WTC11 (cell line): ENCODE measurements around the gene EPHA4. TPM values are rescaled to one million over a fixed set of nuclear protein-coding genes. Genes with fewer than 3 reads are reported as not detected.

Experiments used
- ATAC-seq: fragments of 200-7000 bp; cut with Tn5 transposase; 2 replicates; pipeline ENCODE4 v1.10.0; 2021; ENCODE audit warnings: mild to moderate bottlenecking, moderate library complexity
- CTCF ChIA-PET: fragments of 300-600 bp; sonication (Branson Sonifier 250); formaldehyde crosslinking; loops from one replicate; lab custom pipeline; 2021; ENCODE audit warnings: antibody characterized with exemption; lab: Charles Lee
- POLR2A ChIA-PET: fragments of 350-600 bp; sonication (Branson Sonifier 250); formaldehyde crosslinking; loops from one replicate; lab custom pipeline; 2021; ENCODE audit warnings: antibody characterized with exemption; lab: Charles Lee
- DNase-seq: peaks from one replicate; pipeline ENCODE4 v3.0.0; 2021; ENCODE audit warnings: low spot score
- H3K27ac Mint-ChIP-seq: 2 replicates; pipeline ENCODE4 v1.8.0; 2021; ENCODE audit warnings: mixed read lengths
- H3K27me3 Mint-ChIP-seq: 2 replicates; pipeline ENCODE4 v1.8.0; 2021; ENCODE audit warnings: low read depth, mild to moderate bottlenecking, moderate library complexity, mixed read lengths
- H3K36me3 Mint-ChIP-seq: 2 replicates; pipeline ENCODE4 v1.8.0; 2021; ENCODE audit warnings: mixed read lengths
- H3K4me1 Mint-ChIP-seq: 2 replicates; pipeline ENCODE4 v1.8.0; 2022; ENCODE audit warnings: mixed read lengths
- H3K4me3 Mint-ChIP-seq: 2 replicates; pipeline ENCODE4 v1.8.0; 2021; ENCODE audit warnings: mild to moderate bottlenecking, moderate library complexity, mixed read lengths
- H3K9me3 Mint-ChIP-seq: 2 replicates; pipeline ENCODE4 v1.8.0; 2021; ENCODE audit warnings: mixed read lengths
- ATF3 ChIP-seq: sonication (generic); formaldehyde crosslinking; conservative IDR thresholded peaks from 2 replicates; pipeline ENCODE4 v1.8.1; 2022; ENCODE audit warnings: mild to moderate bottlenecking, missing genetic modification reagents
- ATF6 ChIP-seq: sonication (generic); formaldehyde crosslinking; IDR thresholded peaks from 2 replicates; pipeline ENCODE4 v1.8.1; 2023; ENCODE audit warnings: mild to moderate bottlenecking, missing genetic modification reagents
- CREB1 ChIP-seq: sonication (generic); formaldehyde crosslinking; IDR thresholded peaks from 2 replicates; pipeline ENCODE4 v1.8.0; 2023; ENCODE audit warnings: mild to moderate bottlenecking, missing genetic modification reagents
- E2F4 ChIP-seq: sonication (generic); formaldehyde crosslinking; IDR thresholded peaks from 2 replicates; pipeline ENCODE4 v1.8.1; 2022; ENCODE audit warnings: low read depth, mild to moderate bottlenecking, moderate library complexity, missing genetic modification reagents, borderline replicate concordance
- EMX1 ChIP-seq: fragments of 250-450 bp; sonication (Bioruptor Pico); IDR thresholded peaks from 2 replicates; pipeline ENCODE4 v1.8.0; 2021; ENCODE audit warnings: mild to moderate bottlenecking
- ESRRA ChIP-seq: sonication (generic); formaldehyde crosslinking; IDR thresholded peaks from 2 replicates; pipeline ENCODE4 v1.8.1; 2022; ENCODE audit warnings: mild to moderate bottlenecking, missing genetic modification reagents, borderline replicate concordance
- FOXK1 ChIP-seq: sonication (generic); formaldehyde crosslinking; IDR thresholded peaks from 2 replicates; pipeline ENCODE4 v1.8.0; 2022; ENCODE audit warnings: mild to moderate bottlenecking, moderate library complexity, missing genetic modification reagents
- FOXP4 ChIP-seq: sonication (generic); formaldehyde crosslinking; IDR thresholded peaks from 2 replicates; pipeline ENCODE4 v1.8.0; 2022; ENCODE audit warnings: mild to moderate bottlenecking, missing genetic modification reagents
- GRHL2 ChIP-seq: fragments of 250-450 bp; sonication (Bioruptor Pico); IDR thresholded peaks from 2 replicates; pipeline ENCODE4 v1.8.0; 2022; ENCODE audit warnings: mild to moderate bottlenecking, moderate library complexity; ENCODE audit not compliant: insufficient replicate concordance, severe bottlenecking
- HMGXB4 ChIP-seq: sonication (generic); formaldehyde crosslinking; IDR thresholded peaks from 2 replicates; pipeline ENCODE4 v1.8.1; 2023; ENCODE audit warnings: mild to moderate bottlenecking, moderate library complexity, missing genetic modification reagents
- JUN ChIP-seq: sonication (generic); formaldehyde crosslinking; IDR thresholded peaks from 2 replicates; pipeline ENCODE4 v1.8.0; 2023; ENCODE audit warnings: mild to moderate bottlenecking, missing genetic modification reagents
- KAT7 ChIP-seq: sonication (generic); formaldehyde crosslinking; IDR thresholded peaks from 2 replicates; pipeline ENCODE4 v1.8.1; 2023; ENCODE audit warnings: missing genetic modification reagents, mild to moderate bottlenecking, borderline replicate concordance
- MXD4 ChIP-seq: fragments of 250-450 bp; sonication (Bioruptor Pico); IDR thresholded peaks from 2 replicates; pipeline ENCODE4 v1.8.0; 2021; ENCODE audit warnings: mild to moderate bottlenecking, moderate library complexity, borderline replicate concordance
- MYBL2 ChIP-seq: sonication (generic); formaldehyde crosslinking; IDR thresholded peaks from 2 replicates; pipeline ENCODE4 v1.8.1; 2023; ENCODE audit warnings: mild to moderate bottlenecking, moderate library complexity, missing genetic modification reagents
- NFATC4 ChIP-seq: fragments of 250-450 bp; sonication (Bioruptor Pico); IDR thresholded peaks from 2 replicates; pipeline ENCODE4 v1.9.0; 2021; ENCODE audit warnings: mild to moderate bottlenecking
- NR2C2 ChIP-seq: sonication (generic); formaldehyde crosslinking; IDR thresholded peaks from 2 replicates; pipeline ENCODE4 v1.8.0; 2022; ENCODE audit warnings: mild to moderate bottlenecking, missing genetic modification reagents
- PRRX2 ChIP-seq: fragments of 250-450 bp; sonication (Bioruptor Pico); IDR thresholded peaks from 2 replicates; pipeline ENCODE4 v1.8.0; 2021; ENCODE audit warnings: mild to moderate bottlenecking
- SMAD3 ChIP-seq: sonication (generic); formaldehyde crosslinking; IDR thresholded peaks from 2 replicates; pipeline ENCODE4 v1.8.0; 2022; ENCODE audit warnings: missing genetic modification reagents, mild to moderate bottlenecking, borderline replicate concordance
- TEAD1 ChIP-seq: sonication (generic); formaldehyde crosslinking; IDR thresholded peaks from 2 replicates; pipeline ENCODE4 v1.8.0; 2022; ENCODE audit warnings: mild to moderate bottlenecking, missing genetic modification reagents
- ZBTB43 ChIP-seq: sonication (generic); formaldehyde crosslinking; IDR thresholded peaks from 2 replicates; pipeline ENCODE4 v1.8.1; 2023; ENCODE audit warnings: mild to moderate bottlenecking, missing genetic modification reagents
- ZNF263 ChIP-seq: sonication (generic); formaldehyde crosslinking; IDR thresholded peaks from 2 replicates; pipeline ENCODE4 v1.8.1; 2022; ENCODE audit warnings: low read depth, mild to moderate bottlenecking, moderate library complexity, missing genetic modification reagents
- ZNF317 ChIP-seq: sonication (generic); formaldehyde crosslinking; IDR thresholded peaks from 2 replicates; pipeline ENCODE4 v1.8.1; 2023; ENCODE audit warnings: low read depth, mild to moderate bottlenecking, moderate library complexity, missing genetic modification reagents, borderline replicate concordance
- ZNF396 ChIP-seq: fragments of 250-450 bp; sonication (Bioruptor Pico); IDR thresholded peaks from 2 replicates; pipeline ENCODE4 v1.8.0; 2021; ENCODE audit warnings: mild to moderate bottlenecking, moderate library complexity, borderline replicate concordance
- ZNF423 ChIP-seq: fragments of 250-450 bp; sonication (Bioruptor Pico); IDR thresholded peaks from 2 replicates; pipeline ENCODE4 v2.1.2; 2022; ENCODE audit warnings: mild to moderate bottlenecking, moderate library complexity
- ZNF425 ChIP-seq: fragments of 250-450 bp; sonication (Bioruptor Pico); conservative IDR thresholded peaks from 2 replicates; pipeline ENCODE4 v1.9.0; 2021; ENCODE audit warnings: mild to moderate bottlenecking
- total RNA-seq: library from RNA; stranded (reverse); gene quantifications from 3 replicates; pipeline ENCODE4 v1.2.3, GENCODE V29; 2021

Gene EPHA4
- total RNA-seq, 1 experiment from 2014 or later, result 11.0 TPM

- TF ChIP-seq NR2C2 (CRISPR knock-in tag) (no peak), KAT7 (CRISPR knock-in tag) (no peak), SMAD3 (CRISPR knock-in tag) (no peak), ATF6 (no peak), ZNF396 (CRISPR knock-in tag) (no peak)
- TF ChIP-seq, all 79 proteins: peak for 0
Observed at GRCh38 chr2:221616561-221616960, 44.5 kb upstream of the EPHA4 start (continued).

- DNase-seq (no peak), ATAC-seq (no peak)
- H3K36me3 Mint-ChIP-seq, result no peaks in the 10 kb centered on the region
- no peak overlapping the region for H3K4me3 Mint-ChIP-seq
- POLR2A ChIA-PET, result no interaction called here
- H3K27me3 Mint-ChIP-seq, result no peaks in the 10 kb centered on the region
- TF ChIP-seq ZNF263 (CRISPR knock-in tag) (no peak), MXD4 (no peak), CREB1 (CRISPR knock-in tag) (no peak), HMGXB4 (CRISPR knock-in tag) (no peak), ESRRA (CRISPR knock-in tag) (no peak), JUN (no peak), SMAD3 (CRISPR knock-in tag) (no peak), NFATC4 (CRISPR knock-in tag) (no peak), PRRX2 (CRISPR knock-in tag) (no peak), TEAD1 (CRISPR knock-in tag) (no peak), ZNF317 (no peak), ZNF423 (CRISPR knock-in tag) (no peak), FOXP4 (no peak), MYBL2 (CRISPR knock-in tag) (no peak)
- TF ChIP-seq, all 79 proteins: peak for 0
- CTCF ChIA-PET, result no interaction called here
- H3K4me1 Mint-ChIP-seq, result peaks cover 10% of the 10 kb centered on the region
- no peak overlapping the region for H3K27ac Mint-ChIP-seq
- no peaks in the 10 kb centered on the region for H3K9me3 Mint-ChIP-seq
Observed at GRCh38 chr2:221614274-221614673, 42.2 kb upstream of the EPHA4 start.

GRCh38 chr2:221612800-221613199 is 40.7 kb upstream of the EPHA4 start:
- ATAC-seq (no peak), DNase-seq (no peak)
- POLR2A ChIA-PET, result no interaction called here
- no peak overlapping the region for H3K27ac Mint-ChIP-seq
- peaks cover 10% of the 10 kb centered on the region for H3K4me1 Mint-ChIP-seq
- no peak overlapping the region for H3K4me3 Mint-ChIP-seq
- no peaks in the 10 kb centered on the region for H3K9me3 Mint-ChIP-seq
- CTCF ChIA-PET, result interaction anchor here (0.6 kb wide), 1 partner anchor 969 kb away, joined by 4 read pairs; no protein-coding TSS in a partner anchor
- no peaks in the 10 kb centered on the region for H3K36me3 Mint-ChIP-seq
- H3K27me3 Mint-ChIP-seq, result no peaks in the 10 kb centered on the region
- TF ChIP-seq E2F4 (CRISPR knock-in tag) (no peak), EMX1 (CRISPR knock-in tag) (no peak), ATF3 (CRISPR knock-in tag) (no peak), GRHL2 (CRISPR knock-in tag) (no peak), MYBL2 (CRISPR knock-in tag) (no peak), ESRRA (CRISPR knock-in tag) (no peak), CREB1 (CRISPR knock-in tag) (no peak), ZBTB43 (CRISPR knock-in tag) (no peak), ZNF425 (no peak), FOXK1 (CRISPR knock-in tag) (no peak)
